HL-60/S4 treated with retinoic acid at 250 ng/mL for 4 days and 3 days (cell line): ENCODE results near the gene TACC2.
"Not testable (repeated sequence)": the region's sequence is repeated elsewhere in the genome, so short reads cannot be mapped to it uniquely, and the experiment has no call there.

Experiments
- in situ Hi-C: fragments of 300-500 bp; cut with MboI; formaldehyde crosslinking; loops from 2 replicates; pipeline ENCODE4 v1.7.0; 2022; ENCODE audit warnings: low sequenced_read_pairs

Gene TACC2

DNA sequence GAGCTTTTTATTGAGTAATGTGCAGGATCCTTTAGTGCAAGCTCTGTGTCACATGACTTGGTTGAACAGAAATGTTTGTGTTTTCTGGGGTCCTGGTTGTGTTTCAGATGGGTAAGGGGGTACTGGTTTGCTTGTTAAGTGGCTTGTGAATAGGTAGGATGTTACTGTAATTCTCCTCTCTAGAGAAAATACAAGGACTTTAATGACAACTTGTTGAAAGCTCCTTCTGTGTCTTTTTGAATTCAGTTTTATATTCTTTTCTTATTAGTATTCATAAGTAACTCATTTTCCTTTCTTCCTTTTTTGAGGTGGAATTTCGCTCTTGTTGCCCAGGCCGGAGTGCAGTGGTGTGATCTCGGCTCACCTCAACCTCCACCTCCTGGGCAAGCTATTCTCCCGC, 196.7 kb downstream of the TACC2 start:
- in situ Hi-C loops, result no loop called here

- in situ Hi-C loops, result no loop called here
Observed at GRCh38 chr10:122186816-122187810, 198.2 kb downstream of the TACC2 start.

DNA sequence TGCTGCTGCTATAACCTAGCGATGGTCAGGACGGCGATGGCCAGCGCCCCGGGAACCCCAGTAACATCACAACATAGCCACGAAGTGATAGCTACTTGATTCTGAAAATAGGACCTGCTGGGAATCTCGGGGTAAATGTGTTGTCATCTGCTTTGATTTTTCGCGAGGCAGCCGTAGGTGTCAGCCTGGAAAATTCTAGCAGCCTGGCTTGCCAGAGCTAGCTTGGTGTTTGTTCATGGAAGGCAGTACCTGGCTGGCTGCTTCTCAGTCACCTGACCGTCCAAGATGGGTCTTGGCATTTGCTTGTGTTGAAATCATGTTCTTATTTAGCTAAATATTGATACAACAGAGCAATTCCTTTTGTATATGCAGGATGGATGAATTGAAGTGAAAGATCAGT, 199.7 kb downstream of the TACC2 start:
- in situ Hi-C loops, result no loop called here

GRCh38 chr10:122189185-122189584, 200.2 kb downstream of the TACC2 start:
- in situ Hi-C loops, result no loop called here

DNA sequence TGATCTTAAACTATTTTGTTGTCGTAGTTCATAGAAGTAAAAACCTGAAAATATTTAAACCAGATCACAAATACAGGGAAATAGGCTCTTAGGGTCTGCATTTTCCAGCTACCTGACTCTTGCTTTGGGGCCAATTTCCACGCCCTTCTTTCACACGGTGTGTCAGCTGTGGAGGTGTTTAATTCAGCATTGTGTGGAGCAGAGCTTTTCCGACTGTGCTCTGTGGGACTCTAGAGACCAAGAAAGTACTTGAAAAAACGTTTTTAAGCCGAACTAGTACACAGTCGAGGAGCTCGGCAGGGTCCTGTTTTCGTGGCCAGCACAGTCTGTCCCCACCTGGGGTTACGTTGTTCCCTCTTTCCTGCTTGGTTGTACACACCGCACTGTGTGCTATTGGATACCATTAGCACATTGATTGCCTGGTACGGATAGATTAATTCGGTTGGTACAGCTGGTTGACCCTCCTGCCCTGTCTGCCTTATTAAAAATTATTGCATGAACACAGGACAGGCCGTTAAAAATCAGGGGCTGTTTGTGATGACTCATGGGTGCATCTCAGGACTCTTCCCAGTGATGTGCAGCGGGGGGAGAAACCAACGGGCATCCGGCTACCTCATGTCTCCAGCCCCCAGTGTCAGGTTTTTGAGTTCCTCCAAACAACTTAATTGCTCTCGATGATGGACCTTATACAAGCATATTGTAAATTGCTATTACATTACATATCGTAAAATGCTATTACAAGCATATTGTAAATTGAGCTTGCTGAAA, 201.4 kb downstream of the TACC2 start:
- in situ Hi-C loops, result no loop called here

- in situ Hi-C loops, result no loop called here
Observed at GRCh38 chr10:122191936-122192541, 203.1 kb downstream of the TACC2 start.

GRCh38 chr10:122194251-122194650, 205.3 kb downstream of the TACC2 start:
- in situ Hi-C loops, result no loop called here

GRCh38 chr10:122196218-122196617, 207.3 kb downstream of the TACC2 start:
- in situ Hi-C loops, result no loop called here

DNA sequence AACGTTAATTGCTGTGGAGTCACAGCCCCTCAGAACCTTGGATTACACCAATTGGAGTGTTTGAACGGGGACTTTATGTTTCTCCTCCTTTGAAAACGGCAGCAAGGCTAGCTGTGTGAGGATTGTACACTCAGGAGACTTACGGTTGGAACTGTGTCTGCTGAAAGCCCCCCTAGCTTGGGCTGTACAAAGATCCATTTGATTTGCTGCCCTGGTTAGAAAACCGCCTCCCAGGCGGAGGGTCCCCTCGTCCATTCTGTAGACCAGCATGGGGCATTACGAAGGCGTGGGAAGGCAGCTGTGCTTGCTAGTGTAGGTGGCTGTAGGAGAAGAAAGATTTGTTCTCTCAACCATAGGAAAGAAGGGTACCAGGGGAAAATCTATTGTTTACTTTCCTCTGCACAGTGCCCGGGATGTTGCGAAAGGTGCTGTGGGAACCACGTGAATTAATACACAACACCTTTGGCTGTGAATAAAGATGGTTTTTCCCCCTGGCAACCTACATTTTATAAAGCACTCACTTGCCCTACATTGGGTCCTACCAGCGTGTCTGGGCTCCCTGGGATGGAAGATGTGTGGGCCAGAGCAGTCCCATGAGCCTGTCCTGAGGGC, 208.8 kb downstream of the TACC2 start:
- in situ Hi-C loops, result no loop called here

GRCh38 chr10:122198631-122199030, 209.7 kb downstream of the TACC2 start:
- in situ Hi-C loops, result no loop called here

DNA sequence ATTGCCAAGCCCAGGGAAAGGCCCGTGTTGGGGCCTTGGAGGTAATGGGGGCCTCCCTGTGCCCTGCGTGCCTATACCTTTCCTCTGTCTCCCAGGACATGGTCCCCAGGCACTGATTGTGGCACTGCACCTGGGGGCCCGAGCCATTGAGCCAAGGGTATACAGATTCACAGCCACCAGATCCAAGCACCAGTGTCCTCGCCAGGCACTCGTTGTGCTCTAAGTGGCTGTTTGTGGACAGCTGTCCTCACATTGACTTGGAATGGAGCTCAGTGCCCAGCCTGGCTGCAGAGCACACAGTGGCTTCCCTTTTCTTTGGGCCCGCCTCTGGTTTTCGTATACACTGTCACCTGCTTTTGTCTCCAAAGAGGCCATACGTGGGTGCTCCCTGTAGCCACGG, 210.1 kb downstream of the TACC2 start:
- in situ Hi-C loops, result no loop called here

DNA sequence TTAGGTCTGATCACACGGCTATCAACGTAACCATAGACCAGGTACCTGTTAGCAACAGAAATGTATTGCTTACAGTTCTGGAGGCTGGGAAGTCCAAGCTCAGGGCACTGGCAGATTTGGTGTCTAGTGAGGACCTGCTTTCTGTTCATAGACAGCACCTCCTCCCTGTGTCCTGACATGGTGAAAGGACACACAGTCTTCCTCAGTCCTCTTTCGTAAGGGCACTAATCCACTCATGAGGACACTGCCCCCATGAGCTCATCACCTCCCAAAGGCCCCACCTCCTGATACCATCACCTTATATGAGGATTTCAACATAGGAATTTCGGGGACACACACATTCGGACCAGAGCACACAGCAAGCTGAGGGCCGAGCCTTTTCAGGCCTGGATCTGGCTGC, 210.7 kb downstream of the TACC2 start:
- in situ Hi-C loops, result no loop called here

DNA sequence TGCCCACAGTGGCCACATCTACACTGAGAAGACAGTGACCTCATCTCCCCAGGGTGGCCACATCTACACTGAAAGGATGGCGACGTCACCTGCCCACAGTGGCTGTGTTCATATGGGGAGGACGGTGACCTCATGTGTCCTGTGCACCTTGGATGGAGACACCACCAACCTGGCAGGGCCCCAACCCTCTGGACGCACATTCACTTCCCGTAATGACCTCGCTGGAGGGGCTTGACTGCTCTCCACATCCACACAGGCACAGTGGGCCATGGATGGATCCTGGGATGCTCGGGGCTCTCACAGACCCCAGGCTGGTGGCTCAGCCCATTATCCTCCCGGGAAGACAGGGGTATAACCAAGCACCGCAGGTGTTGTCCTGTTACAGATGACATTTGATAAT, 212.4 kb downstream of the TACC2 start:
- in situ Hi-C loops, result no loop called here

- in situ Hi-C loops, result not testable (repeated sequence)
Observed at GRCh38 chr10:122203180-122203579, 214.2 kb downstream of the TACC2 start.

- in situ Hi-C loops, result no loop called here
Observed at GRCh38 chr10:122204691-122205489, 215.9 kb downstream of the TACC2 start.

- in situ Hi-C loops, result no loop called here
Observed at GRCh38 chr10:122206471-122207065, 217.6 kb downstream of the TACC2 start.

GRCh38 chr10:122207163-122207562, 218.2 kb downstream of the TACC2 start:
- in situ Hi-C loops, result no loop called here

GRCh38 chr10:122207596-122207995, 218.6 kb downstream of the TACC2 start:
- in situ Hi-C loops, result no loop called here

- in situ Hi-C loops, result no loop called here
Observed at GRCh38 chr10:122208571-122209430, 219.8 kb downstream of the TACC2 start.
